K562 (cell line): Measurements from ENCODE around the gene WNT7A. TPM values are rescaled to one million over a fixed set of nuclear protein-coding genes. Genes with fewer than 3 reads are reported as not detected.

ENCODE experiments used
- ATAC-seq: fragments of 200-7000 bp; cut with Tn5 transposase; 3 replicates; pipeline ENCODE4 v1.9.1; 2020; ENCODE audit warnings: moderate library complexity
- BruUV-seq: library from RNA; stranded (reverse); fragments of 400-500 nt; replicated peaks from 2 replicates; lab custom pipeline; 2021; lab: Mats Ljungman, UMichigan
- CTCF ChIA-PET: fragments of 300-600 bp; formaldehyde crosslinking; extraction: SDS; loops from one replicate; lab custom pipeline; 2021; ENCODE audit warnings: low intra/inter-chr PET ratio; lab: Yijun Ruan, JAX
- POLR2A ChIA-PET: fragments of 300-600, 350-650 bp; sonication (Branson Sonifier 250); formaldehyde crosslinking; extraction: SDS; loops from one replicate; lab custom pipeline; 2021; ENCODE audit warnings: antibody characterized with exemption, inconsistent platforms; lab: Yijun Ruan, JAX
- DNase-seq, 4 experiments: peaks; one replicate each; pipeline versions ENCODE4 v3.0.0 to v3.0.0-alpha.2; 2011 to 2018; ENCODE audit warnings: low spot score in 3 of 4, mixed read lengths in 3 of 4; ENCODE audit errors: extremely low read depth in 1 of 4
- FAIRE-seq: peaks from 2 replicates; lab custom pipeline; 2011; peaks lifted over from hg19 to GRCh38; lab: Jason Lieb, UNC
- H2AFZ ChIP-seq: 2 replicates; pipeline ENCODE4 v1.6.0; 2011; ENCODE audit warnings: low read depth, low read length, control low read depth, inconsistent platforms
- H3K27ac ChIP-seq: fragments of 200-600 bp; 3 replicates; pipeline ENCODE4 v1.8.0; 2011; ENCODE audit warnings: low read depth, mild to moderate bottlenecking, control low read depth, inconsistent platforms, low read length, moderate library complexity, mixed read lengths; ENCODE audit errors: extremely low read depth
- H3K27me3 ChIP-seq, 2 experiments: fragments of 300-600 bp in 1 of 2; 2 replicates in 1 of 2; 3 replicates in 1 of 2; pipeline versions ENCODE4 v1.6.0 to v1.8.0; 2011; ENCODE audit warnings: inconsistent platforms in 2 of 2, low read length in 2 of 2, mild to moderate bottlenecking in 1 of 2, mixed read lengths in 1 of 2, moderate library complexity in 1 of 2; ENCODE audit not compliant: control insufficient read depth in 2 of 2, insufficient read depth in 2 of 2
- H3K36me3 ChIP-seq: fragments of 300-600 bp; 3 replicates; pipeline ENCODE4 v1.8.0; 2011; ENCODE audit warnings: mild to moderate bottlenecking, low read length, inconsistent platforms; ENCODE audit not compliant: control insufficient read depth, insufficient read depth
- H3K4me1 ChIP-seq, 2 experiments: fragments of 200-600 bp in 1 of 2; replicated peaks in 1 of 2; 2 replicates in 1 of 2; 3 replicates in 1 of 2; pipeline versions ENCODE4 v1.5.1 to v1.8.0; 2011; ENCODE audit warnings: inconsistent platforms in 2 of 2, low read length in 2 of 2, mild to moderate bottlenecking in 1 of 2, mixed read lengths in 1 of 2, moderate library complexity in 1 of 2; ENCODE audit not compliant: control insufficient read depth in 2 of 2, insufficient read depth in 2 of 2
- H3K4me2 ChIP-seq: 2 replicates; pipeline ENCODE4 v1.6.1; 2011; ENCODE audit warnings: low read length, control low read depth, inconsistent platforms, mixed read lengths; ENCODE audit not compliant: insufficient read depth
- H3K4me3 ChIP-seq: fragments of 200-600 bp; sonication (generic), shearing (Covaris generic); 2 replicates; pipeline ENCODE4 v1.5.1; 2016; ENCODE audit warnings: control low read depth, inconsistent platforms
- H3K79me2 ChIP-seq: fragments of 200-600 bp; 3 replicates; pipeline ENCODE4 v1.8.0; 2011; ENCODE audit warnings: low read length, inconsistent platforms; ENCODE audit not compliant: control insufficient read depth, insufficient read depth
- H3K9ac ChIP-seq, 2 experiments: 2 replicates each; pipeline versions ENCODE4 v1.6.0 to v1.6.1; 2011; ENCODE audit warnings: low read depth in 2 of 2, low read length in 2 of 2, control low read depth in 1 of 2, inconsistent platforms in 1 of 2, mild to moderate bottlenecking in 1 of 2, mixed read lengths in 1 of 2; ENCODE audit not compliant: insufficient read depth in 1 of 2
- H3K9me1 ChIP-seq: one replicate; pipeline ENCODE4 v1.6.0; 2011; ENCODE audit warnings: inconsistent platforms, mild to moderate bottlenecking, low read length, moderate library complexity; ENCODE audit not compliant: control insufficient read depth, insufficient read depth
- H3K9me3 ChIP-seq: replicated peaks from 2 replicates; pipeline ENCODE4 v1.5.1; 2011; ENCODE audit warnings: low read depth, low read length, inconsistent platforms; ENCODE audit not compliant: control insufficient read depth, insufficient read depth
- H4K20me1 ChIP-seq: replicated peaks from 2 replicates; pipeline ENCODE4 v1.6.1; 2011; ENCODE audit warnings: low read length, inconsistent platforms, mixed read lengths; ENCODE audit not compliant: control insufficient read depth, insufficient read depth
- ARNT ChIP-seq, 2 experiments: fragments of 450-650 bp; IDR thresholded peaks; 2 replicates each; pipeline ENCODE4 v1.6.1; 2016; ENCODE audit warnings: mild to moderate bottlenecking in 1 of 2
- CCAR2 ChIP-seq: fragments of 200-400 bp; formaldehyde crosslinking; IDR thresholded peaks from 2 replicates; pipeline ENCODE4 v1.6.1; 2017; ENCODE audit warnings: mild to moderate bottlenecking, low read depth, low read length
- HDAC1 ChIP-seq, 2 experiments: fragments of 450-650 bp; IDR thresholded peaks; 2 replicates each; pipeline ENCODE4 v1.6.1; 2016 to 2017; ENCODE audit warnings: inconsistent platforms in 1 of 2, mild to moderate bottlenecking in 1 of 2, moderate library complexity in 1 of 2
- HNRNPH1 ChIP-seq: fragments of 200-400 bp; formaldehyde crosslinking; optimal IDR thresholded peaks from 2 replicates; pipeline ENCODE3; 2017; ENCODE audit warnings: low read depth, mild to moderate bottlenecking, low read length, moderate library complexity
- KHSRP ChIP-seq: fragments of 450-650 bp; IDR thresholded peaks from 2 replicates; pipeline ENCODE4 v1.6.1; 2017
- MED1 ChIP-seq: sonication (generic); formaldehyde crosslinking; IDR thresholded peaks from 2 replicates; pipeline ENCODE4 v1.8.1; 2023; ENCODE audit warnings: missing genetic modification reagents, borderline replicate concordance
- PYGO2 ChIP-seq: fragments of 450-650 bp; IDR thresholded peaks from 2 replicates; pipeline ENCODE4 v1.6.1; 2016; ENCODE audit warnings: mild to moderate bottlenecking, missing genetic modification characterization, moderate library complexity, missing compliant biosample characterization
- RFX5 ChIP-seq: IDR thresholded peaks from 2 replicates; pipeline ENCODE4 v1.6.1; 2011; ENCODE audit warnings: low read depth, mild to moderate bottlenecking, improper control_type of control experiment, low read length
- TEAD2 ChIP-seq: fragments of 450-650 bp; IDR thresholded peaks from 2 replicates; pipeline ENCODE4 v1.6.1; 2016; ENCODE audit warnings: missing genetic modification characterization, control low read depth, missing compliant biosample characterization
- TRIM24 ChIP-seq, 2 experiments: fragments of 450-650 bp; IDR thresholded peaks; 2 replicates each; pipeline ENCODE4 v1.6.1; 2016
- ZBTB8A ChIP-seq: fragments of 450-650 bp; IDR thresholded peaks from 2 replicates; pipeline ENCODE4 v1.6.1; 2018; ENCODE audit warnings: mild to moderate bottlenecking, moderate library complexity; ENCODE audit not compliant: partially characterized antibody
- ZNF274 ChIP-seq: IDR thresholded peaks from 2 replicates; pipeline ENCODE4 v1.6.1; 2011; ENCODE audit warnings: low read depth, mild to moderate bottlenecking, low read length, moderate library complexity, borderline replicate concordance
- ZNF77 ChIP-seq: fragments of 250-450 bp; sonication (Bioruptor Pico); IDR thresholded peaks from 2 replicates; pipeline ENCODE4 v1.5.0; 2020
- WGBS: fragments of 100-300 bp; shearing (Covaris generic); methylation state at CpG from one replicate; pipeline ENCODE4 v1.1.6; 2016; ENCODE audit warnings: low coverage, mixed read lengths; ENCODE audit not compliant: insufficient coverage; ENCODE audit errors: missing lambda C conversion rate; 5-methylcytosine and 5-hydroxymethylcytosine counted together
- in situ Hi-C: fragments of 300-500 bp; cut with MboI; formaldehyde crosslinking; loops from 4 replicates; pipeline ENCODE4 v1.15.0; 2018; ENCODE audit warnings: inconsistent platforms, mixed read lengths
- intact Hi-C: fragments of 100-400 bp; cut with micrococcal nuclease; formaldehyde crosslinking; loops from 2 replicates; pipeline ENCODE4 v1.14.2; 2022
- polyA plus RNA-seq, 8 experiments: library from polyadenylated mRNA; depleted of rRNA in 4 of 8; stranded (reverse) in 5 of 8; unstranded in 3 of 8; fragments of >200 nt; fragmentation: Nextera tagmentation in 2 of 8; fragmentation: Illumina TruSeq in 1 of 8; extraction: Ambion mirVana in 2 of 8; extraction: Trizol in 1 of 8; gene quantifications; 2 replicates each; pipeline versions ENCODE4 v1.2.1 to v1.2.3, GENCODE V29; 2011 to 2014; ENCODE audit warnings: inconsistent platforms in 1 of 8, missing spikeins in 1 of 8
- total RNA-seq, 7 experiments: library from RNA; depleted of rRNA in 6 of 7; stranded (reverse); fragments of >200 nt in 6 of 7; fragmentation: Illumina TruSeq in 2 of 7; extraction: Trizol in 2 of 7; gene quantifications; 2 replicates each; pipeline versions ENCODE4 v1.2.1 to v1.2.3, GENCODE V29; 2011 to 2021; ENCODE audit warnings: low replicate concordance in 1 of 7
- TF ChIP-seq, protein P1 (sequence below): IDR thresholded peaks from 3 replicates; pipeline ENCODE4 v1.6.1; 2011; ENCODE audit warnings: borderline replicate concordance, mild to moderate bottlenecking, moderate library complexity; ENCODE audit not compliant: insufficient read length; ENCODE audit errors: extremely low read depth
- TF ChIP-seq, protein P2 (sequence below): fragments of 250-450 bp; sonication (Bioruptor Pico); IDR thresholded peaks from 2 replicates; pipeline ENCODE4 v1.5.0; 2020; ENCODE audit warnings: mild to moderate bottlenecking, borderline replicate concordance
- TF ChIP-seq, protein P3 (sequence below): fragments of 150-350 bp; IDR thresholded peaks from 2 replicates; pipeline ENCODE4 v1.6.1; 2014; ENCODE audit warnings: low read depth, mild to moderate bottlenecking, low read length, borderline replicate concordance

Gene WNT7A
- total and polyA plus RNA-seq, 9 of the 15 experiments (the other 6 are each of a cell fraction or from before 2014, with no cell fraction given), result 0.03 TPM; not detected in 8

DNA sequence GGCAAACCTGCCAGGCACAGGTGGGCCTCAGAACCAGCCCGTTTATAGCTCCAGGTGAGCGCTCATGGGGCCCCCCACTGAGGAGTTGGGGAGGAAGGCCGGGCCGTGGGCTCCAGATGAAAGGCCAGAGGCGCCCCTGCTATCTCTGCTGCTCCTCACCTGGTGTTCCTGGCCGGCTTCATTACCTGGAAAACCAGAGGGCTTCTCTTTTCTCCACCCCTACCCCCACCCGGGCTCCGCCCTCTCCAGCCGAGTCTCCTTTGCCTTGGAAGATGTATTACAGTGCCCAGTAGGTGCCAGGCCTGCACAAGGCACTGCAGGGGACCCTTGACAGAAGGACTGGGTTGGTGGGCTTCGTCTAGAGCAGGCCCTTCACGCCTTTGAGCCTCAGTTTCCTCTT, 111.4 kb downstream of the WNT7A start:
- Histone ChIP-seq H3K27ac (no peak overlapping the region), H3K27me3 (peaks cover 0 to 58% of the 10 kb centered on the region in 2 experiments; a peak in 3 of 5 replicates), H3K4me3 (no peak overlapping the region), H2AFZ (no peak overlapping the region), H3K4me1 (no peaks in the 10 kb centered on the region), H4K20me1 (no peaks in the 10 kb centered on the region; the same call in 1 of the 2 replicates), H3K36me3 (no peaks in the 10 kb centered on the region), H3K9me3 (no peaks in the 10 kb centered on the region), H3K9ac (no peak overlapping the region), H3K79me2 (no peaks in the 10 kb centered on the region), H3K9me1 (no peaks in the 10 kb centered on the region), H3K4me2 (no peak overlapping the region)
- POLR2A ChIA-PET, result interaction anchor here (0.9 to 1.2 kb wide), 2 partner anchors 8 to 17 kb away, joined by 3 to 4 read pairs; no protein-coding TSS in a partner anchor
- intact Hi-C loops (no loop called here), in situ Hi-C loops (no loop called here)
- CTCF ChIA-PET, result no interaction called here
- BruUV-seq, result no TSS peak
- under 1% methylated on average over 11 of the region's 11 CpGs for WGBS
- DNase-seq (no peak), ATAC-seq (no peak), FAIRE-seq (no peak)
- TF ChIP-seq RFX5, result no peak
- no peak for TF ChIP-seq KHSRP
- no peak for TF ChIP-seq CCAR2
- TF ChIP-seq ZNF274, result no peak
- TF ChIP-seq, protein P1, sequence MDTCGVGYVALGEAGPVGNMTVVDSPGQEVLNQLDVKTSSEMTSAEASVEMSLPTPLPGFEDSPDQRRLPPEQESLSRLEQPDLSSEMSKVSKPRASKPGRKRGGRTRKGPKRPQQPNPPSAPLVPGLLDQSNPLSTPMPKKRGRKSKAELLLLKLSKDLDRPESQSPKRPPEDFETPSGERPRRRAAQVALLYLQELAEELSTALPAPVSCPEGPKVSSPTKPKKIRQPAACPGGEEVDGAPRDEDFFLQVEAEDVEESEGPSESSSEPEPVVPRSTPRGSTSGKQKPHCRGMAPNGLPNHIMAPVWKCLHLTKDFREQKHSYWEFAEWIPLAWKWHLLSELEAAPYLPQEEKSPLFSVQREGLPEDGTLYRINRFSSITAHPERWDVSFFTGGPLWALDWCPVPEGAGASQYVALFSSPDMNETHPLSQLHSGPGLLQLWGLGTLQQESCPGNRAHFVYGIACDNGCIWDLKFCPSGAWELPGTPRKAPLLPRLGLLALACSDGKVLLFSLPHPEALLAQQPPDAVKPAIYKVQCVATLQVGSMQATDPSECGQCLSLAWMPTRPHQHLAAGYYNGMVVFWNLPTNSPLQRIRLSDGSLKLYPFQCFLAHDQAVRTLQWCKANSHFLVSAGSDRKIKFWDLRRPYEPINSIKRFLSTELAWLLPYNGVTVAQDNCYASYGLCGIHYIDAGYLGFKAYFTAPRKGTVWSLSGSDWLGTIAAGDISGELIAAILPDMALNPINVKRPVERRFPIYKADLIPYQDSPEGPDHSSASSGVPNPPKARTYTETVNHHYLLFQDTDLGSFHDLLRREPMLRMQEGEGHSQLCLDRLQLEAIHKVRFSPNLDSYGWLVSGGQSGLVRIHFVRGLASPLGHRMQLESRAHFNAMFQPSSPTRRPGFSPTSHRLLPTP, result no peak
- no peak for TF ChIP-seq ARNT (IDR thresholded peaks at IDR 0.05)
- TF ChIP-seq, protein P2, sequence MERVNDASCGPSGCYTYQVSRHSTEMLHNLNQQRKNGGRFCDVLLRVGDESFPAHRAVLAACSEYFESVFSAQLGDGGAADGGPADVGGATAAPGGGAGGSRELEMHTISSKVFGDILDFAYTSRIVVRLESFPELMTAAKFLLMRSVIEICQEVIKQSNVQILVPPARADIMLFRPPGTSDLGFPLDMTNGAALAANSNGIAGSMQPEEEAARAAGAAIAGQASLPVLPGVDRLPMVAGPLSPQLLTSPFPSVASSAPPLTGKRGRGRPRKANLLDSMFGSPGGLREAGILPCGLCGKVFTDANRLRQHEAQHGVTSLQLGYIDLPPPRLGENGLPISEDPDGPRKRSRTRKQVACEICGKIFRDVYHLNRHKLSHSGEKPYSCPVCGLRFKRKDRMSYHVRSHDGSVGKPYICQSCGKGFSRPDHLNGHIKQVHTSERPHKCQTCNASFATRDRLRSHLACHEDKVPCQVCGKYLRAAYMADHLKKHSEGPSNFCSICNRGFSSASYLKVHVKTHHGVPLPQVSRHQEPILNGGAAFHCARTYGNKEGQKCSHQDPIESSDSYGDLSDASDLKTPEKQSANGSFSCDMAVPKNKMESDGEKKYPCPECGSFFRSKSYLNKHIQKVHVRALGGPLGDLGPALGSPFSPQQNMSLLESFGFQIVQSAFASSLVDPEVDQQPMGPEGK (CRISPR knock-in tag), result no peak
- TF ChIP-seq TRIM24 (IDR thresholded peaks at IDR 0.05), result no peak
- no peak for TF ChIP-seq HNRNPH1
- no peak for TF ChIP-seq TEAD2 (tag)
- TF ChIP-seq ZBTB8A, result no peak
- TF ChIP-seq ZNF77 (CRISPR knock-in tag), result no peak
- no peak for TF ChIP-seq MED1
- TF ChIP-seq PYGO2 (tag), result no peak
- TF ChIP-seq, protein P3, sequence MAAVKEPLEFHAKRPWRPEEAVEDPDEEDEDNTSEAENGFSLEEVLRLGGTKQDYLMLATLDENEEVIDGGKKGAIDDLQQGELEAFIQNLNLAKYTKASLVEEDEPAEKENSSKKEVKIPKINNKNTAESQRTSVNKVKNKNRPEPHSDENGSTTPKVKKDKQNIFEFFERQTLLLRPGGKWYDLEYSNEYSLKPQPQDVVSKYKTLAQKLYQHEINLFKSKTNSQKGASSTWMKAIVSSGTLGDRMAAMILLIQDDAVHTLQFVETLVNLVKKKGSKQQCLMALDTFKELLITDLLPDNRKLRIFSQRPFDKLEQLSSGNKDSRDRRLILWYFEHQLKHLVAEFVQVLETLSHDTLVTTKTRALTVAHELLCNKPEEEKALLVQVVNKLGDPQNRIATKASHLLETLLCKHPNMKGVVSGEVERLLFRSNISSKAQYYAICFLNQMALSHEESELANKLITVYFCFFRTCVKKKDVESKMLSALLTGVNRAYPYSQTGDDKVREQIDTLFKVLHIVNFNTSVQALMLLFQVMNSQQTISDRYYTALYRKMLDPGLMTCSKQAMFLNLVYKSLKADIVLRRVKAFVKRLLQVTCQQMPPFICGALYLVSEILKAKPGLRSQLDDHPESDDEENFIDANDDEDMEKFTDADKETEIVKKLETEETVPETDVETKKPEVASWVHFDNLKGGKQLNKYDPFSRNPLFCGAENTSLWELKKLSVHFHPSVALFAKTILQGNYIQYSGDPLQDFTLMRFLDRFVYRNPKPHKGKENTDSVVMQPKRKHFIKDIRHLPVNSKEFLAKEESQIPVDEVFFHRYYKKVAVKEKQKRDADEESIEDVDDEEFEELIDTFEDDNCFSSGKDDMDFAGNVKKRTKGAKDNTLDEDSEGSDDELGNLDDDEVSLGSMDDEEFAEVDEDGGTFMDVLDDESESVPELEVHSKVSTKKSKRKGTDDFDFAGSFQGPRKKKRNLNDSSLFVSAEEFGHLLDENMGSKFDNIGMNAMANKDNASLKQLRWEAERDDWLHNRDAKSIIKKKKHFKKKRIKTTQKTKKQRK, result no peak
- no peak for TF ChIP-seq HDAC1 (IDR thresholded peaks at IDR 0.05)
